ENCODE results near the gene STK40.
A peak's percentile ranks its signal among the peaks of the same experiment; 100 is the strongest.

STK40 gene

GRCh38 chr1:36326499-36326898, 59.2 kb downstream of the STK40 start:
- no peaks in the 10 kb centered on the region for H3F3A ChIP-seq (ENCODE audit: insufficient read depth, low read length)
- no peaks in the 10 kb centered on the region for H3K4me1 ChIP-seq (ENCODE audit: low read length)

DNA sequence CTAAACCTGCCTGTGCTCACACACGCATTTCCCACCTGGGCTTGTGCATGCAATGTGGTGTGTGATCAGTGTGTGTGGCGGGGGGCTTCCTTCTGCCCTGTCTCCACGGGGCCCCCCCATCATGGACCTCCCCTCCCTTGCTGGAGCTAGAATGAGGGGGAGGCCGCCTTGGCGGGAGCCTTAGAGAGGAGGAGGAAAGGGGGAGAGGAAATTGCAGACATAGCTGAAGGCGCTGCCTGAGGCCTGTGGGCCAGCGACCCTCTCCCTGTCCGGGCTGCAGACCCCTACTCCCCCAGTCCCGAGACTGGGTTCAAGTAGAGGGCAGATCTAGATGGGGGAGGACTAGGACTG, 61.4 kb downstream of the STK40 start:
- Histone ChIP-seq H4K20me1 (ENCODE audit: insufficient read depth, low read length) (no peaks in the 10 kb centered on the region), H3K4me1 (ENCODE audit: low read length) (no peaks in the 10 kb centered on the region), H3K4me2 (ENCODE audit: low read depth, low read length) (peak overlapping the region; percentile 99), H3K36me3 (replicated peaks; ENCODE audit: insufficient read depth, low read length) (no peaks in the 10 kb centered on the region), H3K79me2 (ENCODE audit: low read length) (no peaks in the 10 kb centered on the region), H3K27ac (ENCODE audit: low read length) (no peak overlapping the region), H3K4me3 (ENCODE audit: low read length) (peak overlapping the region; percentile 76; the same call in 1 of the 2 replicates), H3K27me3 (replicated peaks; ENCODE audit: insufficient read depth, low read length) (no peaks in the 10 kb centered on the region), H3K9ac (ENCODE audit: low read length) (peak overlapping the region; percentile 52; the same call in 1 of the 2 replicates), H3F3A (ENCODE audit: insufficient read depth, low read length) (no peaks in the 10 kb centered on the region), H3K9me3 (replicated peaks; ENCODE audit: insufficient read depth, low read length) (no peaks in the 10 kb centered on the region), H3K9me2 (replicated peaks; ENCODE audit: insufficient read depth, low read length) (no peaks in the 10 kb centered on the region), H2AFZ (ENCODE audit: low read length) (peak overlapping the region; percentile 92)
- no peak for TF ChIP-seq EZH2 (optimal IDR thresholded peaks at IDR 0.05; ENCODE audit: low read depth, low read length)
- TF ChIP-seq EZH2phosphoT487 (IDR thresholded peaks at IDR 0.05; ENCODE audit: low read length) = no peak
- TF ChIP-seq, protein P1, sequence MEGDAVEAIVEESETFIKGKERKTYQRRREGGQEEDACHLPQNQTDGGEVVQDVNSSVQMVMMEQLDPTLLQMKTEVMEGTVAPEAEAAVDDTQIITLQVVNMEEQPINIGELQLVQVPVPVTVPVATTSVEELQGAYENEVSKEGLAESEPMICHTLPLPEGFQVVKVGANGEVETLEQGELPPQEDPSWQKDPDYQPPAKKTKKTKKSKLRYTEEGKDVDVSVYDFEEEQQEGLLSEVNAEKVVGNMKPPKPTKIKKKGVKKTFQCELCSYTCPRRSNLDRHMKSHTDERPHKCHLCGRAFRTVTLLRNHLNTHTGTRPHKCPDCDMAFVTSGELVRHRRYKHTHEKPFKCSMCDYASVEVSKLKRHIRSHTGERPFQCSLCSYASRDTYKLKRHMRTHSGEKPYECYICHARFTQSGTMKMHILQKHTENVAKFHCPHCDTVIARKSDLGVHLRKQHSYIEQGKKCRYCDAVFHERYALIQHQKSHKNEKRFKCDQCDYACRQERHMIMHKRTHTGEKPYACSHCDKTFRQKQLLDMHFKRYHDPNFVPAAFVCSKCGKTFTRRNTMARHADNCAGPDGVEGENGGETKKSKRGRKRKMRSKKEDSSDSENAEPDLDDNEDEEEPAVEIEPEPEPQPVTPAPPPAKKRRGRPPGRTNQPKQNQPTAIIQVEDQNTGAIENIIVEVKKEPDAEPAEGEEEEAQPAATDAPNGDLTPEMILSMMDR (IDR thresholded peaks at IDR 0.05; ENCODE audit: low read length) = no peak
- no peak for DNase-seq

More at GRCh38 chr1:36326499-36326898, 59.2 kb downstream of the STK40 start:
- Histone ChIP-seq H2AFZ (ENCODE audit: low read length) (no peak overlapping the region), H3K9me2 (replicated peaks; ENCODE audit: insufficient read depth, low read length) (no peaks in the 10 kb centered on the region), H3K27ac (ENCODE audit: low read length) (no peak overlapping the region), H3K4me3 (ENCODE audit: low read length) (no peak overlapping the region), H3K9ac (ENCODE audit: low read length) (no peak overlapping the region), H3K27me3 (replicated peaks; ENCODE audit: insufficient read depth, low read length) (0 out of 2 replicates have a peak, but pooled peaks cover 4% of the 10 kb centered on the region), H3K36me3 (replicated peaks; ENCODE audit: insufficient read depth, low read length) (no peaks in the 10 kb centered on the region), H3K4me2 (ENCODE audit: low read depth, low read length) (no peak overlapping the region), H3K79me2 (ENCODE audit: low read length) (no peaks in the 10 kb centered on the region), H3K9me3 (replicated peaks; ENCODE audit: insufficient read depth, low read length) (no peaks in the 10 kb centered on the region), H4K20me1 (ENCODE audit: insufficient read depth, low read length) (no peaks in the 10 kb centered on the region)
- TF ChIP-seq EZH2 (optimal IDR thresholded peaks at IDR 0.05; ENCODE audit: low read depth, low read length) (no peak), EZH2phosphoT487 (IDR thresholded peaks at IDR 0.05; ENCODE audit: low read length) (no peak)
- TF ChIP-seq, protein P1 (IDR thresholded peaks at IDR 0.05; ENCODE audit: low read length) = no peak
- no peak for DNase-seq

GRCh38 chr1:36323636-36324352, 61.9 kb downstream of the STK40 start, which contains the start of gene EVA1B:
TSS of gene EVA1B (minus strand) at chr1:36323645. CDS start at chr1:36323037, 608 bp downstream.
- Histone ChIP-seq H3K4me2 (ENCODE audit: low read depth, low read length) (peak within 1 kb of the TSS; percentile 99), H4K20me1 (ENCODE audit: insufficient read depth, low read length) (no peaks in the 10 kb centered on the region), H3K36me3 (replicated peaks; ENCODE audit: insufficient read depth, low read length) (no peaks in the 10 kb centered on the region), H2AFZ (ENCODE audit: low read length) (peak within 1 kb of the TSS; percentile 92), H3K79me2 (ENCODE audit: low read length) (no peaks in the 10 kb centered on the region), H3K9me2 (replicated peaks; ENCODE audit: insufficient read depth, low read length) (no peaks in the 10 kb centered on the region), H3K27ac (ENCODE audit: low read length) (no peak within 1 kb of the TSS), H3F3A (ENCODE audit: insufficient read depth, low read length) (no peaks in the 10 kb centered on the region), H3K4me1 (ENCODE audit: low read length) (no peaks in the 10 kb centered on the region), H3K9me3 (replicated peaks; ENCODE audit: insufficient read depth, low read length) (no peaks in the 10 kb centered on the region), H3K4me3 (ENCODE audit: low read length) (peak within 1 kb of the TSS; percentile 76), H3K9ac (ENCODE audit: low read length) (peak within 1 kb of the TSS; percentile 52; the same call in 1 of the 2 replicates), H3K27me3 (replicated peaks; ENCODE audit: insufficient read depth, low read length) (no peaks in the 10 kb centered on the region)
- DNase-seq = peak; percentile 65
- TF ChIP-seq EZH2phosphoT487 (IDR thresholded peaks at IDR 0.05; ENCODE audit: low read length) = no peak
- TF ChIP-seq, protein P1 (IDR thresholded peaks at IDR 0.05; ENCODE audit: low read length) = no peak

Data from MM.1S (cell line).